GM18508 (cell line): ENCODE results near the gene UVRAG.
"Not testable (repeated sequence)": the region's sequence is repeated elsewhere in the genome, so short reads cannot be mapped to it uniquely, and the experiment has no call there.

Experiments used
- ATAC-seq: cut with Tn5 transposase; IDR thresholded peaks from one replicate; pipeline ENCODE4 v1.9.1; 2021; ENCODE audit warnings: moderate number of reproducible peaks; ENCODE audit not compliant: insufficient read depth, unreplicated experiment

UVRAG gene

DNA sequence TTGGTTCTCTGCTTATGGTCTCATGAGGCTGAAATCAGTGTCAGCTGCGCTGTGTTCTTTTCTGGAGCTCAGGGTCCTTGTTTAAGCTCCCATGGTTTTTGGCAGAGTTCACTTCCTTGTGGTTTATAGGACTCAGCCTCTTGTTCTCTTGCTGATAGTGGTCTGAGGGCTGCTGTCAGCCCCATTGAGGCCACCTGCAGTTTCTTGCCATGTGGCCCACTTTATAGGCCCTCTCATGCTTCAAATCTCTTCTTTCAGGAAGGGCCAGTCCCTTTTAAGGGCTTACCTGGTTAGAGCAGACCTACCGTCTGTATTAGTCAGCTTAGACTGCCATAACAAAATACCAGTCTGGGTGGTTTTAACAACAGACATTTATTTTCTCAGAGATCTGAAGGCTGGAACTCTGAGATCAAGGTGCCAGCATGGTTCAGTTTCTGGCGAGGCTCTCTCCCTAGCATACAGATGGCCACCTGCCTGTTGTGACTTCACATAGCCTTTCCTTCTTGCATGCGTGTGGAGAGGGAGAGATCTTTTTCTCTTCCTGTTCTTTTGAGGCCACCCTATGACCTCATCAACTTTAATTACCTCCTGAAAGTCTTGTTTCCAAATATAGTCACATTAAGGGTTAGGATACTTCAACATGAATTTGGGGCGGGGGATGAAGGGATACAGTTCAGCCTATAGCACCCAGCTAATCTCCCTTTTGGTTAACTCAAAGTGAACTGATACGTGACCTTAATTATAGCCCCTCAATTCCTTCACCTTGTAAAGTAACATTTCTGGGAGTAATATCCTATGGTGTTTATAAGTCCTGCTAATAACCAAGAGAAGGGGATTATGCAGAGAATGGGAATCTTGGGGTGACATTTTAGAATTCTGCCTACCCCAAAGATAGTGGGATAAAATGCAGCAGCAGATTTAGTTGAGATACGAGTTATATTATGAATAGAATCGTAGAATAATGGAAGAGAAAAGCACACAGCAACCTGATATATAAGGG lies 131.8 kb downstream of the UVRAG start:
- no peak for ATAC-seq

GRCh38 chr11:75949023-75949672 lies 134.1 kb downstream of the UVRAG start:
- no peak for ATAC-seq

GRCh38 chr11:75950141-75950540 lies 135.1 kb downstream of the UVRAG start:
- no peak for ATAC-seq

DNA sequence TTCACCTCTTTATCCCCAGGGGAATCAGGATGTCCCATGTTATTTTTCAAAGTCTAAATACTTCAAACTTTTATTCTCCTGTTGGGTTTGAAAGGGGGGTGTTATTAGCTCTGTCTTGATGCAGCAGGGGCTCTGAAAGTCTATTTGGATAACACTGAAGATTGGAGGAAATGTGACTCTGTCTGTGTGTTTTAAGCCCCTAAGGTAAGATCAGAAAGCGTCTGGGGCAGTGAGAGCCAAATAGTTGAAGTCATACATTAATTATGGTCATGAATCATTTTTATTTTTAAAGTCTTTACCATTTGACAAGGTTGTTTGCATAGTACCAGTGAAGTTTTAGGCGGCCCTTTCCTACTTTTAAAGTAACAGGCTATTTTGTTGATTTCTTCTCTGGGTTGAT lies 139.0 kb downstream of the UVRAG start:
- ATAC-seq = no peak

- ATAC-seq = no peak
Observed at GRCh38 chr11:75955443-75955842, 140.4 kb downstream of the UVRAG start.

DNA sequence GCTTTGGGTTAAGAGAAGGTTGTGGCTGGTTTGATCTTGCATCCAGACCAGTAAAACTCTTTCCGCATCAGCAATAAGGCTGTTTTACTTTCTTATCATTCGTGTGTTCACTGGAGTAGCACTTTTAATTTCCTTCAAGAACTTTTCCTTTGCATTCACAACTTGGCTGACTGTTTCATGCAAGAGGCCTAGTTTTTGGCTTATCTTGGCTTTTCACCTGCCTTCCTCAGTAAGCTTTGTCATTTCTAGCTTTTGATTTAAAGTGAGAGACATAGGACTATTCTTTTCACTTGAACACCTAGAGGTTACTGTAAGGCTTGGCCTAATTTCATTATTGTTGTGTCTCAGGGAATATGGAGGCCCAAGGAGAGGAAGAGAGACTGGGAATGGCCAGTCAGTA lies 144.5 kb downstream of the UVRAG start:
- no peak for ATAC-seq

GRCh38 chr11:75964071-75964470 lies 149.1 kb downstream of the UVRAG start:
- no peak for ATAC-seq

GRCh38 chr11:75966537-75967287 lies 151.7 kb downstream of the UVRAG start:
- ATAC-seq = no peak

- no peak for ATAC-seq
Observed at GRCh38 chr11:75968021-75968625, 153.1 kb downstream of the UVRAG start.

DNA sequence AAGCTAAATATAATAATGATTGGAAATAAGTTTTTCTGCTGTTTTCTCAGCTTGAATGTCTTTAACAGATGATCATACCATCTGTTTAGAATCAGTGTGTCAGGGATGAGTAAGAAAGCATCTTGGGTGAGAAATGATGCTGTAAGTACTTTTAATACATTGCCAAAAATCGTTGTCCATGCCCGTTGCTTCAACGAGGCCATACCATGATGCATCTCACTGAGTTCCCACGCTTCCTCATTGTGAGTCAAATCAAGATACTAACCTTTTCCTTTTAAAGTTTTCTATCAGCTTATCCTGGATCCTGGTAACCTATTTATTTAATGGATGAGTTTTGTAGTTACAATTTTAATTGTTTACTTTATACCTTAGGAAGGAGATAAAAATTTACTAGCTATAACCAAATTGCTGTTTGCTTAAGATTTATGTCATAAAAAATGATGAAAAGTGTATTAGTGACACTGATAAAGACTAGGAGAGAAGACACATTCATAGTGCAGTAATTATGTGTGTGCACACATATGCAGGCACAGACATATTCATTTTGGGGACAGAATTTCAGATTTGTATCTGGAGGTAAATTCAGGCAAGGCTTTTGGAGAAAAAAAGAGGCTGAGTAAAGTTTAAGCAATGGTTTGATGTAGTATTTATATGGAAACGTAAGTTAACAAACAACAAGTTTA lies 154.8 kb downstream of the UVRAG start:
- ATAC-seq = no peak

GRCh38 chr11:75973710-75974109 lies 158.7 kb downstream of the UVRAG start:
- ATAC-seq = not testable (repeated sequence)

DNA sequence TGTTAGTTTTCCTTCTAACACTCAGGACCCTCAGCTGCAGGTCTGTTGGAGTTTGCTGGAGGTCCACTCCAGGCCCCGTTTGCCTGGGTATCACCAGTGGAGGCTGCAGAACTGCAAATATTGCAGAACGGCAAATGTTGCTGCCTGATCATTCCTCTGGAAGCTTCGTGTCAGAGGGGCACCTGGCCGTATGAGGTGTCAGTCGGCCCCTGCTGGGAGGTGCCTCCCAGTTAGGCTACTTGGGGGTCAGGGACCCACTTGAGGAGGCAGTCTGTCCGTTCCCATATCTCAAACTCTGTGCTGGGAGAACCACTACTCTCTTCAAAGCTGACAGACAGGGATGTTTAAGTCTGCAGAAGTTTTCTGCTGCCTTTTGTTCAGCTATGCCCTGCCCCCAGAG lies 164.1 kb downstream of the UVRAG start:
- ATAC-seq = not testable (repeated sequence)

DNA sequence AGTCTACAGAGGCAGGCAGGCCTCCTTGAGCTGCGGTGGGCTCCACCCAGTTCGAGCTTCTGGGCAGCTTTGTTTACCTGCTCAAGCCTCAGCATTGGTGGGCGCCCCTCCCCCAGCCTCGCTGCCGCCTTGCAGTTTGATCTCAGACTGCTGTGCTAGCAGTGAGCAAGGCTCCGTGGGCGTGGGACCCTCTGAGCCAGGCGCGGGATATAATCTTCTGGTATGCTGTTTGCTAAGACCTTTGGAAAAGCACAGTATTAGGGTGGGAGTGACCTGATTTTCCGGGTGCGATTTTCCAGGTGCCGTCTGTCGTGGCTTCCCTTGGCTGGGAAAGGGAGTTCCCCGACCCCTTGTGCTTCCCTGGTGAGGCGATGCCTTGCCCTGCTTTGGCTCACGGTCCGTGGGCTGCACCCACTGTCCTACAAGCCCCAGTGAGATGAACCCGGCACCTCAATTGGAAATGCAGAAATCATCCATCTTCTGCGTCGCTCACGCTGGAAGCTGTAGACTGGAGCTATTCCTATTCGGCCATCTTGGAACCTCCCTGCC lies 164.5 kb downstream of the UVRAG start:
- ATAC-seq = not testable (repeated sequence)

- no peak for ATAC-seq
Observed at GRCh38 chr11:75980031-75980430, 165.0 kb downstream of the UVRAG start.

- ATAC-seq = no peak
Observed at GRCh38 chr11:75981546-75981945, 166.5 kb downstream of the UVRAG start.

DNA sequence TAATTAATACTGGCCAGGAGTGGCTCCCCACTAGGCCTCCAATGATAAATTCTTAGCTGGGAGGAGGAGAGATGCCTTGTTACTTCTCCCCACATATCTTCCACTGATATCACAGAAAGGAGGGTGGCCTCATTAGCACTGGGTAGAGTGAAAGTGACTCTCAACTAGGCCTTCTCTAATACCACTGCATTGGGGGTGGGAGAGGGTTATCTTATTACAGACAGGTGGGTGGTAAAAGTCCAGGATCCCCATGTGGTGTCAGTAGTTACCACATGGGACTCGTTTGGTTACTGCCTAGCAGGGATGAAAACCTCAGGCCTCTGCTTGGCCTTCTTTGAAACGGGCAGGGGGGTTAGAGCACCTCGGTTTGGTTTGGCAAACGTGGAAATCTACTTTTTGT lies 167.3 kb downstream of the UVRAG start:
- ATAC-seq = no peak

DNA sequence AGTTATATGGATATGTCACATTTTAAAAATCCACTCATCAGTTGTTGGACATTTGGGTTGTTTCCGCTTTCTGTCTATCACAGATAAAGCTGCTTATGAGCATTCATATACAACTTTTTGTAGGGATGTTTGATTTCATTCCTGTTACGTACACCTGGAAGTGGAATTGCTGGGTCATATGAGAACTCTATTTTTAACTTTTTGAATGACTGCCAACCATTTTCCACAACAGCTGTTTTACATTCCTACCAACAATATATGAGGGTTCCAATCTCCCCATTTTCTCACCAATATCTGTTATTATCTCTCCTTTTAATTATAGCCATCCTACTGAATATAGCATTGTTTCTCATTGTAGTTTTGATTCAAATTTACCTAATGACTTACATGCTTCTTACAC lies 172.0 kb downstream of the UVRAG start:
- no peak for ATAC-seq

DNA sequence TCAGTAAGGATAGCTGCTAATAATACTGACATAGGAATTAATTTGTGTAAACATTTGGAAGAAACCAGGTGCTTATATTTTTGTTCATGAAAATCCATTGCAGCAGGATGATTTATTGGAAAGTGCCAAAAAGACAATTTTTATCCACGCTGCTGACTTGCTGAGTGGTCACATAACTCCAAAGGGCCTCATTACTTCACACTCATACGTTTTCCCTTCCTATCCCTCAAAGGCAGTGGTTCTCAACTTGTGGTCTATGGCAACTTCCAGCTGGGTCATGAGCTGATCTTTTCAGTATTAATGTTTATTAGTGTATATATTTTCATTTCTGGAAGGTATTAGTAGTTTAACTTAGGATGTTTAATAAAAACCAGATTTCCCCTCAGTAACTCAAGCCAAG lies 178.1 kb downstream of the UVRAG start:
- ATAC-seq = no peak

DNA sequence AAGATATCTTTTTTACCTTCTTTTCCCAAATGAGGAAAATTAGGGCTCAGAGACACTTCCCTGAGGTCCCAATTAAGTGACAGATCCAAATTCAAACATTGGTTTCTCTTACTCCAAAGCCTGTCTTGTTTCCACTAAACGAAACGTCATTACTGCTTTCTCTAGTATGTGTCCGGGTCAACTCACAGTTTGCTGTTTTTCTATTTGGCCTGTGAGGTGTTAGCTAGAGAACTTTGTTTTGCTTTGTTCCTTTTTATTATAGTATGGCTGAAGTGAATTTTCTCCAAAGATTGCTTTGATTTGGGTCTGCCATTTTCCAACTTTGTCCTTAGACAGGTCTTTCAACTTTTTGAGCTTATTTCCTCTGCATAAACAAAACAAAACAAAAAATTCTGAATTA lies 179.6 kb downstream of the UVRAG start:
- no peak for ATAC-seq
